Fibroblast of lung (primary cell): Measurements from ENCODE around the gene UGT1A3.

Experiments
- CTCF ChIP-seq, 2 donors: IDR thresholded peaks in 1 of 2; conservative IDR thresholded peaks in 1 of 2; 1 replicate in 1 of 2; 2 replicates in 1 of 2; pipeline ENCODE4 v1.5.1; 2011 to 2012; ENCODE audit warnings: low read length in 2 of 2, control low read depth in 1 of 2, inconsistent platforms in 1 of 2, low read depth in 1 of 2, mild to moderate bottlenecking in 1 of 2
- EZH2 ChIP-seq: IDR thresholded peaks from 2 replicates; pipeline ENCODE4 v1.5.1; 2012; ENCODE audit warnings: low read length, control low read depth, mild to moderate bottlenecking; ENCODE audit errors: missing control alignments

- TF ChIP-seq CTCF (conservative IDR thresholded peaks at IDR 0.05 in 1 of 2, IDR thresholded peaks at IDR 0.05 in 1 of 2; ENCODE audit: low read depth in 1 of 2, low read length in 2 of 2) (no peak), EZH2 (no peak)
Observed at GRCh38 chr2:233764761-233765160, 35.9 kb downstream of the UGT1A3 start.
